H1 (cell line): Measurements from ENCODE around the gene HS6ST3. TPM values are rescaled to one million over a fixed set of nuclear protein-coding genes. Genes with fewer than 3 reads are reported as not detected.

Source experiments
- ASH2L ChIP-seq: fragments of 200-600, 300-600 bp; sonication (generic); IDR thresholded peaks from one replicate; pipeline ENCODE4 v1.7.1; 2017; ENCODE audit warnings: low read length
- GABPA ChIP-seq: IDR thresholded peaks from 2 replicates; pipeline ENCODE4 v1.6.1; 2011; ENCODE audit warnings: mild to moderate bottlenecking, low read length, moderate library complexity, borderline replicate concordance; ENCODE audit not compliant: insufficient read depth
- NANOG ChIP-seq: IDR thresholded peaks from 2 replicates; pipeline ENCODE4 v1.6.1; 2011; ENCODE audit warnings: low read length, low read depth, mild to moderate bottlenecking, inconsistent platforms; ENCODE audit not compliant: insufficient read depth, poor library complexity, severe bottlenecking
- SUZ12 ChIP-seq: fragments of 200-600 bp; sonication (generic); IDR thresholded peaks from 2 replicates; pipeline ENCODE4 v1.6.1; 2012; ENCODE audit warnings: mild to moderate bottlenecking, inconsistent platforms, low read length, moderate library complexity, mixed read lengths
- TAF1 ChIP-seq: IDR thresholded peaks from 2 replicates; pipeline ENCODE4 v1.6.1; 2011; ENCODE audit warnings: mild to moderate bottlenecking, low read depth, low read length
- polyA plus RNA-seq, 7 experiments: library from polyadenylated mRNA; depleted of rRNA in 3 of 7; stranded (reverse) in 5 of 7; unstranded in 2 of 7; fragments of >200 nt in 5 of 7; fragments of 200-250 nt in 2 of 7; gene quantifications; 1 replicate in 5 of 7; 2 replicates in 1 of 7; 4 replicates in 1 of 7; pipeline versions ENCODE4 v1.2.1 to v1.2.3, GENCODE V29; 2011 to 2013; ENCODE audit warnings: missing spikeins in 2 of 7, mixed read lengths in 2 of 7
- total RNA-seq: library from RNA; stranded (reverse); fragmentation: NEBNext Ultra II Directional; extraction: Animal tissue kit (Norgen Biotek cat#: 25700); gene quantifications from 2 replicates; pipeline ENCODE4 v1.2.1, GENCODE V29; 2021
- TF ChIP-seq, protein P1 (sequence below): IDR thresholded peaks from 2 replicates; pipeline ENCODE4 v1.6.1; 2011; ENCODE audit warnings: low read length, improper control_type of control experiment

HS6ST3 gene
- total and polyA plus RNA-seq, 2 of the 8 experiments (the other 6 are each of a cell fraction or from before 2014, with no cell fraction given) = 0.45 to 1.2 TPM

DNA sequence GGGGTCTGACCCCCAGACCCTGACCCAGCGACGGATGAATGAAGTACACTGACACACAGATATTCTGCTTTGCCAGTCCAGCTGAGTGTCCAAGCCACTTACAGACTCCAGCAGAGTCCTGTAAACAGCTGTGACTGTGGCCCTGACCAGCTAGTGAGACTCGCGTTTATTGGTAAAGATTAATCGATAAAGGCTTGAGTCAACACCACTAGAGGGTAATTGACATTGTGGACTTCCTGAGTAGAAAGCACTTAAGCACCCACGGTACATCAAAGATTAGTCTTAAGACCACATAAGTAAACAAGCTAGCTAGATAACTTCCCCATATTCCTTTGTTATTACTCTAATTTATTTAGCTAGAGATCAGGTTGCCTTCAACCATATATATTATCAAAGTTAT is 758.4 kb downstream of the HS6ST3 start (continued):
- no peak for TF ChIP-seq TAF1
- no peak for TF ChIP-seq SUZ12
- TF ChIP-seq NANOG = no peak
- TF ChIP-seq, protein P1, sequence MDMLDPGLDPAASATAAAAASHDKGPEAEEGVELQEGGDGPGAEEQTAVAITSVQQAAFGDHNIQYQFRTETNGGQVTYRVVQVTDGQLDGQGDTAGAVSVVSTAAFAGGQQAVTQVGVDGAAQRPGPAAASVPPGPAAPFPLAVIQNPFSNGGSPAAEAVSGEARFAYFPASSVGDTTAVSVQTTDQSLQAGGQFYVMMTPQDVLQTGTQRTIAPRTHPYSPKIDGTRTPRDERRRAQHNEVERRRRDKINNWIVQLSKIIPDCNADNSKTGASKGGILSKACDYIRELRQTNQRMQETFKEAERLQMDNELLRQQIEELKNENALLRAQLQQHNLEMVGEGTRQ = no peak
- no peak for TF ChIP-seq ASH2L
- TF ChIP-seq GABPA = no peak
